Body of pancreas (tissue), 4 donors: ENCODE data around the gene GALNT2.

Experiments used
- CTCF ChIP-seq, 7 experiments: fragments of 450-650 bp in 4 of 7; fragments of 200-600 bp in 3 of 7; sonication (generic) in 3 of 7; IDR thresholded peaks; one replicate each; pipeline ENCODE4 v1.5.1; 2016 to 2019; ENCODE audit warnings: antibody characterized with exemption in 7 of 7
- POLR2A ChIP-seq, 3 donors: fragments of 450-650 bp; IDR thresholded peaks; one replicate each; pipeline ENCODE4 v1.6.1; 2016; ENCODE audit warnings: antibody characterized with exemption in 3 of 3, mild to moderate bottlenecking in 2 of 3

- TF ChIP-seq CTCF (IDR thresholded peaks at IDR 0.05) = no peak
- TF ChIP-seq POLR2A (IDR thresholded peaks at IDR 0.05) = no peak
Observed at GRCh38 chr1:230149751-230150584, 82.9 kb downstream of the GALNT2 start.
